Measurements from ENCODE around the gene LUZP2.

DNA sequence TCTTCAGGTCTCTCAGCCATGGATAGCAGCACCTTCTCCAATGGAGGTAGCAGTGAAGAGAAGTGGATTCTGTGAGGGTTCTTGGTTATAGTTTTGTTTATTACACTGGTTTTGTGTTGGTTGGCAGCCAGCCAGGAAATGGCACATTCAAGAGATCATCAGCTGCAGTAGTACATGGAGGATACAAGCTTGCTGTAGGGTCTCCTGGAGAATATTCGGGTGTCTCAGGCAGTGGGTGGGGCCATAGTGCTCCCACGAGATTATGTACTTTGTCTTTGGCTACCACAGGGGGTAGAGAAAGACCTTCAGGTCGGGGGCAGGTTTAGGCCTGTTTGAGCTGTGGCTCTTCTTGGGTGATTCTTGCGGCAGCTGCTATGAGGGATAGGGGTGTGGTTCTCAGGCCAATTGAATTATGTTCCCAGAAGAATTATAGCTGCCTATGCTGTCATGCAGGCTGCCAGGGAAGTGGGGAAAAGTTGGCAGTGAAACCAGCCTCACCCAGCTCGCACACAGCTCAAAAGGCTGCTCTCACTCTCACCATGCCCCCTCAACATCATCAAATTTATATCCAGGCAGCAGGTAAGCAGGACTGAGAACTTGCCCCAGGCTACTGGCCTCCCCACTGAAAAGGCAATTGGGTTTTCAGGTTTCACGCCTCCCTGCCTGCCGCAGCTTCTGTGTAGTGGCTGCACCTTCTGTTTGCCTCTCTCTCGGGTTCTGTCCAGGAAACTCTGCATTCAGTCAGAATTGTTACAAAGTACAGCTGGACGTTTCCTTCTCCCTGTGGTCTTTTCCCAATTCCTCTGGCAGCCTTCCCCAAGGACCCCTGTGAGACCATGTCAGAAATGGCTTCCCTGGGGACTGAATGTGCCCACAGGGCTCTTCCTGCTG is 435.5 kb downstream of the LUZP2 start:
- TF ChIP-seq CTCF (IDR thresholded peaks at IDR 0.05; ENCODE audit: low read length) (no peak), EZH2phosphoT487 (IDR thresholded peaks at IDR 0.05; ENCODE audit: low read length) (no peak), EZH2 (optimal IDR thresholded peaks at IDR 0.05; ENCODE audit: low read depth, low read length) (no peak)
